Heart left ventricle (tissue), 13 donors: Measurements from ENCODE around the gene FRAT2.

Experiments used
- CTCF ChIP-seq, 12 donors: fragments of 200-600 bp; sonication (generic) in 4 of 12; IDR thresholded peaks; one replicate each; pipeline versions ENCODE4 v1.5.0 to v1.8.0; 2018 to 2022; ENCODE audit warnings: antibody characterized with exemption in 12 of 12, mild to moderate bottlenecking in 5 of 12
- POLR2A ChIP-seq, 2 donors: fragments of 450-650 bp; IDR thresholded peaks; one replicate each; pipeline ENCODE4 v1.6.1; 2017; ENCODE audit warnings: antibody characterized with exemption in 2 of 2, mild to moderate bottlenecking in 2 of 2, moderate library complexity in 2 of 2
- donor health status: ischemic (EF 13 %, LVEDD 7.1; RV severe dilation, severe dysfunction).
- donor health status: DM: no; HTN: yes; CAD: no.
- donor health status: DM: no; HTN: no; CAD: no.
- donor health status: ischemic (EF 25% LVEDD 6.9; RV normal size, moderate dysfunction).
- donor health status: ischemic (EF 25% LVEDD 5.7; RV mildly dilated, moderate dysfunction).
- donor health status: ischemic (EF 35%, LVEDD 5.7; RV mildly dilated, moderate dysfunction).
- donor health status: nonischemic (EF 11% LVEDD 7.7; RV severe dilation, severe dysfunction).
- donor health status: DM: yes; HTN: yes; CAD: no.
- donor health status: PGD.
- donor health status: ischemic (EF 29% LVEDD 5.4; RV normal size, mild dysfunction).
- donor health status: nonischemic (EF 23%, LVEDD 6.1; RV moderate dilation, normal function).

- TF ChIP-seq POLR2A (IDR thresholded peaks at IDR 0.05), result no peak
- TF ChIP-seq CTCF (IDR thresholded peaks at IDR 0.05), result no peak
Measured at GRCh38 chr10:97292862-97293198, 41.7 kb downstream of the FRAT2 start.
